Putamen (tissue), 1 donor: ENCODE measurements around the gene SLC4A11.
"Not testable (repeated sequence)": the region's sequence is repeated elsewhere in the genome, so short reads cannot be mapped to it uniquely, and the experiment has no call there.

Experiments used
- DNase-seq: peaks from one replicate; pipeline ENCODE4 v3.0.0-alpha.2; 2016; ENCODE audit warnings: low spot score

SLC4A11 gene

GRCh38 chr20:3227936-3228749, 10.8 kb downstream of the SLC4A11 start:
- no peak for DNase-seq

- DNase-seq, result no peak
Measured at GRCh38 chr20:3227506-3227905, 11.5 kb downstream of the SLC4A11 start.

- no peak for DNase-seq
Measured at GRCh38 chr20:3226864-3227263, 12.1 kb downstream of the SLC4A11 start.

GRCh38 chr20:3226093-3226492, 12.9 kb downstream of the SLC4A11 start:
- DNase-seq, result no peak

- no peak for DNase-seq
Measured at GRCh38 chr20:3224681-3225421, 14.1 kb downstream of the SLC4A11 start.

GRCh38 chr20:3223994-3224680, 14.9 kb downstream of the SLC4A11 start:
- no peak for DNase-seq

- DNase-seq, result no peak
Measured at GRCh38 chr20:3223651-3223993, 15.4 kb downstream of the SLC4A11 start.

- no peak for DNase-seq
Measured at GRCh38 chr20:3222635-3223600, 16.1 kb downstream of the SLC4A11 start.

- DNase-seq, result no peak
Measured at GRCh38 chr20:3221398-3222226, 17.4 kb downstream of the SLC4A11 start.

GRCh38 chr20:3218307-3218988, 20.5 kb downstream of the SLC4A11 start:
- DNase-seq, result no peak

- DNase-seq, result not testable (repeated sequence)
Measured at GRCh38 chr20:3215359-3215917, 23.6 kb downstream of the SLC4A11 start.

GRCh38 chr20:3213226-3213625, 25.8 kb downstream of the SLC4A11 start:
- no peak for DNase-seq

- no peak for DNase-seq
Measured at GRCh38 chr20:3210346-3210745, 28.6 kb downstream of the SLC4A11 start.

GRCh38 chr20:3209946-3210317, 29.1 kb downstream of the SLC4A11 start:
- no peak for DNase-seq

GRCh38 chr20:3209257-3209945, 29.6 kb downstream of the SLC4A11 start, which contains the start of gene ITPA:
Gene ITPA (plus strand): TSS chr20:3209498. CDS start chr20:3209552, 54 bp downstream.
- DNase-seq, result peak; percentile 52

GRCh38 chr20:3208786-3209256, 30.2 kb downstream of the SLC4A11 start:
- DNase-seq, result no peak

GRCh38 chr20:3204124-3204794, 34.7 kb downstream of the SLC4A11 start, which contains the start of gene DDRGK1:
Gene DDRGK1 (minus strand): TSS chr20:3204682. CDS start chr20:3204627, 55 bp downstream.
- DNase-seq, result peak; percentile 87
